Measurements from ENCODE around the gene RTN3. TPM values are rescaled to one million over a fixed set of nuclear protein-coding genes. Genes with fewer than 3 reads are reported as not detected.
A peak's percentile ranks its signal among the peaks of the same experiment; 100 is the strongest.
"Not testable (repeated sequence)": the region's sequence is repeated elsewhere in the genome, so short reads cannot be mapped to it uniquely, and the experiment has no call there.

RTN3 gene
- total RNA-seq, 4 donors from 2014 or later: 155 to 232 (median 209) TPM

DNA sequence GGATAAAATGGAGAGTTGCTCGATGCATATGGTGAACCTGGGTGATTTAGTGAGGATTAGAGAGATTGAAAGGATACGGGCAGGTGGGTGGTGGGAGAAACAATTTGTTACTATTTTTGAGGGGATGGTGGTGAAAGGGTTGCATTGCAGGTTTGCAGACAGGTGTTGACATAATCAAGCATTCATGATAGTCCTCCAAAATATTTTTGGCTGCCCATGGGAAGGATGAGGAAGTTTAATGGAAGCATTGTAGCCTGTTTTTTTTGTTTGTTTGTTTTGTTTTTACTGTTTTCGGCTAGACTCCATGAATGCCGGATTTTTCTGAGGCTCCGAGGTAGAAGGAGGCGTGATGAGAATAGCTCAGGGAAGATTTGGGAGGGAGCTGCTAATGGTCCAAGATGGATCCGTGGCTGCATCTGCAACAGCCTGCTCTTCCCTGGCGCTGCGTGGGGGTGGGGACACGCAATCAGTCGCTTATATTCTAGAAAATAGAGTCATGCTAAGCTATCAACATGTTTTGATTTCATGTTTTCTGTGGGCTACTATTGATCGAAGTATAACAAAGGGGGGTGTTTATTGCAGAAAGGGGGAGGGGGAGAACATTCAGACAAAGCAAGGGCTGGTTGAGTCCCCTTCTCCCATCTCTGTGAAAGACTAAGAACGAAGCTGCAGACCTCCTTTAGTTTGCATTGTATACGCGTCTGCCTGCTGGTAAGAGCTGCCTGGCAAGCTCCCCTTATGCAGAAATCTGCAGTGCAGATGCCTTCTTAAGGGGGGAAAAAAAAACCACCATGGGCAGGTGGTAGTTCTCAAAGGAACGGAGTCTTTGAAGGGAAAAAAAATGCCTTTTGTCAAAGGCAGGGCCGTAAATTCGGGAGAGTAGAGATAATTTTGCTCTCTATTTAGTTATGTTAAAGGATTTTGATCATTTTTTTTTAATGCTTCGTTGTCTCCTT lies 1.0 kb downstream of the RTN3 start:
- Histone ChIP-seq H3K36me3 (no peaks in the 10 kb centered on the region), H3K27me3 (no peaks in the 10 kb centered on the region), H3K9me3 (no peaks in the 10 kb centered on the region), H3K27ac (peak overlapping the region; percentile 93 to 99 (median 99)), H3K4me3 (replicated peaks in 1 of 3) (peak overlapping the region; percentile 87 to 97 (median 97)), H3K4me1 (peaks cover 18 to 20% of the 10 kb centered on the region in 2 donors)
- 5% methylated on average over 19 of the region's 19 CpGs for whole genome bisulfite sequencing, 2 donors
- DNase-seq: peak; percentile 38 to 46
- TF ChIP-seq, protein P1, sequence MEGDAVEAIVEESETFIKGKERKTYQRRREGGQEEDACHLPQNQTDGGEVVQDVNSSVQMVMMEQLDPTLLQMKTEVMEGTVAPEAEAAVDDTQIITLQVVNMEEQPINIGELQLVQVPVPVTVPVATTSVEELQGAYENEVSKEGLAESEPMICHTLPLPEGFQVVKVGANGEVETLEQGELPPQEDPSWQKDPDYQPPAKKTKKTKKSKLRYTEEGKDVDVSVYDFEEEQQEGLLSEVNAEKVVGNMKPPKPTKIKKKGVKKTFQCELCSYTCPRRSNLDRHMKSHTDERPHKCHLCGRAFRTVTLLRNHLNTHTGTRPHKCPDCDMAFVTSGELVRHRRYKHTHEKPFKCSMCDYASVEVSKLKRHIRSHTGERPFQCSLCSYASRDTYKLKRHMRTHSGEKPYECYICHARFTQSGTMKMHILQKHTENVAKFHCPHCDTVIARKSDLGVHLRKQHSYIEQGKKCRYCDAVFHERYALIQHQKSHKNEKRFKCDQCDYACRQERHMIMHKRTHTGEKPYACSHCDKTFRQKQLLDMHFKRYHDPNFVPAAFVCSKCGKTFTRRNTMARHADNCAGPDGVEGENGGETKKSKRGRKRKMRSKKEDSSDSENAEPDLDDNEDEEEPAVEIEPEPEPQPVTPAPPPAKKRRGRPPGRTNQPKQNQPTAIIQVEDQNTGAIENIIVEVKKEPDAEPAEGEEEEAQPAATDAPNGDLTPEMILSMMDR (IDR thresholded peaks at IDR 0.05): peak in 4 of 6 experiments; percentile 32 to 88 (median 41)
- TF ChIP-seq POLR2A (IDR thresholded peaks at IDR 0.05): peak in 1 of 2 donors; percentile 4
- intact Hi-C loops (cut with DNase I): no loop called here

DNA sequence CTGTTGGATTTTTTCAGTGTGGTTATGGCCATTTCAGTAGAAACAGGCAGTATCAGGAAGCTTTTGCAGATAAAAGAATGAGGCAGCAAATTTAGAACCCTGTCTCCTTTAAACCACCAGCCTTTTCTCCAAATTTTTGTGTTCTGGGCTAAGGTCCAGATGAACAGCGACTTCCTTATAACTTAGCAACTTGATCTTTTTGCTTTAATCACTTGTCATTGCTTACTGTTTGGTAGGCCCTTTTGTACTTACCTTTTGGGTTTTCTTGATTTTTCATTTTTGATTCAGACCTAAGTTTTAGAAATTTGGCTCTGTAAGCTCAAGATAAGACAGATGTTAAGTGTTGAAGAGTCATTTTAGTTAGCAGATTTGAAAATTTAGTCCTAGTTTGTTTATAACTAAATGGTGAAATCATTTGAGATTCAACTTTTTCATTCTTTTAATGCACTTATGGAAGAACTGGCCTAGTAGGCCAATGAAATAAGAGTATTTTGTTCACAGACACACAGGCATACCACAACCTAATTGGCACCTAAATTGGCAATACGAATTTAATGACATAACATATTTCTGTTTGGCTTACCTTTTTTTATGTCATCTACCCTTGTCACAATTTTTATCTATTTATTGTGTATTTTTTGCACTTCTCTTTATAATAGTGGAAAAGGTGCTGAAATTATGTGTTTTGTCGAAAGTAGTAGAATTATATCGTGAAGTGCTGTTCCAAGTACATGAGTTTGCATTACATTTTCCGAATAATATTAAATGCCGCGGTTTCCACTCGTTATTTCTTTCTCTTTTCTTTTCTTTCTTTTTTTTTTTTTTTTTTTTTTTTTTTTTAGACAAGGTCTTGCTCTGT lies 2.1 kb downstream of the RTN3 start:
- H3K4me1 ChIP-seq: peaks cover 18 to 26% of the 10 kb centered on the region in 2 donors
- DNase-seq: no peak
- TF ChIP-seq POLR2A (IDR thresholded peaks at IDR 0.05): peak in 1 of 2 donors; percentile 0
- TF ChIP-seq, protein P1 (IDR thresholded peaks at IDR 0.05): no peak
- intact Hi-C loops (cut with DNase I): no loop called here
- no peaks in the 10 kb centered on the region for H3K27me3 ChIP-seq
- 77% methylated on average over 8 of the region's 8 CpGs for WGBS, 2 donors
- H3K27ac ChIP-seq: peak overlapping the region; percentile 93 to 99 (median 99)
- no peak overlapping the region for H3K4me3 ChIP-seq (replicated peaks in 1 of 3)
- no peaks in the 10 kb centered on the region for H3K9me3 ChIP-seq
- no peaks in the 10 kb centered on the region for H3K36me3 ChIP-seq

DNA sequence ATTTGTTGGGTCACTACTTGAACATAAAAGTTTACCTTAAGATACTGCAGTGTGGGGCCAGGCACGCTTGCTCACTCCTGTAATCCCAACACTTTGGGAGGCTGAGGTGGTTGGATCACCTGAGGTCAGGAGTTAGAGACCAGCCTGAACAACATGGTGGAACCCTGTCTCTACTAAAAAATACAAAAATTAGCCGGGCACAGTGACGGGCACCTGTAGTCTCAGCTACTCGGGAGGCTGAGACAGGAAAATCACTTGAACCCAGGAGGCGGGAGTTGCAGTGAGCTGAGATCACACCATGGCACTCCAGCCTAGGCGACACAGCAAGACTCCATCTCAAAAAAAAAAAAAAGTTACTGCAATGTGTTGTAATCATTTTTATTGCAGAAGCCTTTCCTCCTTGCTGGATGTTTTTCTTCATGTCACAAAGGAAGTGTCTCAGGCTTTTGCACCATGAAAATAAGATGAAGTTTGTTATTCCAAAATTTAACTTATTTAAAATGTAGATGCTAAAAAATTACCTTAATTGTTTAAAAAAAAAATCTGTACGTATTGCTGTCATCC lies 3.9 kb downstream of the RTN3 start:
- H3K4me1 ChIP-seq: peaks cover 24 to 35% of the 10 kb centered on the region in 2 donors
- H3K27me3 ChIP-seq; H3K9me3 ChIP-seq; H3K36me3 ChIP-seq; H3K4me3 ChIP-seq (replicated peaks in 1 of 3); H3K27ac ChIP-seq; intact Hi-C loops (cut with DNase I); DNase-seq: not testable (repeated sequence)
- WGBS, 2 donors: 88 to 90% methylated on average over 7 of the region's 7 CpGs

DNA sequence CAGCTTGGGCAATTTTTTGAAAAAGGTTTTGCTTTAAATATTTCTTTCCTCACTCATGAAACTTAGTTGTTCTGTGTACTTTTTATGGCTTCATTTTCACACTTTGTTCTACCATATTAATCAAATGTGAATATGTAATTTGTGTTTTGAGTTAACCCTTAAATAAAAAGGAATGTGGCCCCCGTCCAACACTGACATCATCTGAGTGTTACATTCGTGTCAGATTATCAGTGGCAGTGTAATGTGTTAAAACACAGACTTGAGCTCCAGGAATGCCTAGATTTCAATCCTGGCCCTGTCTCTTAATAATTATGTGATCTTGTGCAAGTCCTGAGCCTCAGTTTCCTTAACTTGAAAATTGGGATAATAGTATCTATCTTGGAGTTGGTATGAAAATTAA lies 5.6 kb downstream of the RTN3 start:
- intact Hi-C loops (cut with DNase I): no loop called here
- no peak overlapping the region for H3K27ac ChIP-seq
- TF ChIP-seq, protein P1 (IDR thresholded peaks at IDR 0.05): no peak
- no peak for TF ChIP-seq POLR2A (IDR thresholded peaks at IDR 0.05)
- WGBS, 2 donors: 61 to 65% methylated on average over 2 of the region's 2 CpGs
- no peak overlapping the region for H3K4me3 ChIP-seq (replicated peaks in 1 of 3)
- H3K9me3 ChIP-seq: no peaks in the 10 kb centered on the region
- H3K27me3 ChIP-seq: no peaks in the 10 kb centered on the region
- no peaks in the 10 kb centered on the region for H3K36me3 ChIP-seq
- H3K4me1 ChIP-seq: peaks cover 30 to 37% of the 10 kb centered on the region in 2 donors
- no peak for DNase-seq

DNA sequence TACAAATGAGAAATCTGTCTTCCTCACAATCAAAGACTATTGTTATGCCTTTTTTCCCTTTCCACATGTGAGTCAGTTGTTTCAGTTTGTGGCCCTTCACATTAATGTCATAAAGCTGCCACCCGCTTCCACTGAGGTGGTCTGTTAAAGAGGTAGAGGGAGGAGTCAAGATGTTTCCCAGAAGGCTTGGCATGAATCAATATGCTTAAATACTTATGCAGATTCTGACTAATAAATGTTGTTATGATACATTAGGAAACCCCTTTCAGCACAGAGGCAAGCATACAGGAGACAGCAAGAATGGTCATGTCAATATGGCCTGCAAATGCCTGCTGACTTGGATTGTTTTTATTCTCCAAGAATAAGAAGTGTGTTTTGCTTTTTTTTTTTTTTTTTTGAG lies 6.5 kb downstream of the RTN3 start:
- TF ChIP-seq, protein P1 (IDR thresholded peaks at IDR 0.05): no peak
- no peak for TF ChIP-seq POLR2A (IDR thresholded peaks at IDR 0.05)
- peak overlapping the region in 1 of 3 donors; percentile 11 for H3K27ac ChIP-seq
- H3K4me1 ChIP-seq: peaks cover 27 to 37% of the 10 kb centered on the region in 2 donors
- intact Hi-C loops (cut with DNase I): no loop called here
- DNase-seq: no peak
- no peaks in the 10 kb centered on the region for H3K9me3 ChIP-seq
- 92 to 96% methylated on average over 1 of the region's 1 CpG for WGBS, 2 donors
- H3K4me3 ChIP-seq (replicated peaks in 1 of 3): no peak overlapping the region
- no peaks in the 10 kb centered on the region for H3K36me3 ChIP-seq
- no peaks in the 10 kb centered on the region for H3K27me3 ChIP-seq

All from thyroid gland (tissue), 4 donors.